ENCODE results near the gene SEC24D.

- TF ChIP-seq CTCF (IDR thresholded peaks at IDR 0.05) (no peak), POLR2A (IDR thresholded peaks at IDR 0.05) (no peak)
Observed at GRCh38 chr4:118683513-118683912, 152.4 kb downstream of the SEC24D start.

All from heart left ventricle (tissue), 13 donors.